ENCODE data around the gene XPO5. TPM values are rescaled to one million over a fixed set of nuclear protein-coding genes. Genes with fewer than 3 reads are reported as not detected.

XPO5 gene
- total and polyA plus RNA-seq, 9 of the 15 experiments (the other 6 are each of a cell fraction or from before 2014, with no cell fraction given), result 36.0 to 170 (median 99.1) TPM

GRCh38 chr6:43502666-43503065 is 73.2 kb downstream of the XPO5 start (continued):
- TF ChIP-seq, protein P1, sequence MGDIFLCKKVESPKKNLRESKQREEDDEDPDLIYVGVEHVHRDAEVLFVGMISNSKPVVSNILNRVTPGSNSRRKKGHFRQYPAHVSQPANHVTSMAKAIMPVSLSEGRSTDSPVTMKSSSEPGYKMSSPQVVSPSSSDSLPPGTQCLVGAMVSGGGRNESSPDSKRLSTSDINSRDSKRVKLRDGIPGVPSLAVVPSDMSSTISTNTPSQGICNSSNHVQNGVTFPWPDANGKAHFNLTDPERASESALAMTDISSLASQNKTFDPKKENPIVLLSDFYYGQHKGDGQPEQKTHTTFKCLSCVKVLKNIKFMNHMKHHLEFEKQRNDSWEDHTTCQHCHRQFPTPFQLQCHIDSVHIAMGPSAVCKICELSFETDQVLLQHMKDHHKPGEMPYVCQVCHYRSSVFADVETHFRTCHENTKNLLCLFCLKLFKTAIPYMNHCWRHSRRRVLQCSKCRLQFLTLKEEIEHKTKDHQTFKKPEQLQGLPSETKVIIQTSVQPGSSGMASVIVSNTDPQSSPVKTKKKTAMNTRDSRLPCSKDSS (IDR thresholded peaks at IDR 0.05; ENCODE audit: low read depth, partially characterized antibody), result no peak
- TF ChIP-seq TAF9B (IDR thresholded peaks at IDR 0.05; ENCODE audit: partially characterized antibody) (no peak), CCNT2 (IDR thresholded peaks at IDR 0.05; ENCODE audit: borderline replicate concordance, extremely low read depth, insufficient read length, low read depth, low read length) (no peak), FOXM1 (IDR thresholded peaks at IDR 0.05; ENCODE audit: low read depth) (no peak), FOXM1 (CRISPR knock-in tag; IDR thresholded peaks at IDR 0.05; ENCODE audit: low read depth) (no peak), ZNF143 (CRISPR knock-in tag; IDR thresholded peaks at IDR 0.05) (no peak)

DNA sequence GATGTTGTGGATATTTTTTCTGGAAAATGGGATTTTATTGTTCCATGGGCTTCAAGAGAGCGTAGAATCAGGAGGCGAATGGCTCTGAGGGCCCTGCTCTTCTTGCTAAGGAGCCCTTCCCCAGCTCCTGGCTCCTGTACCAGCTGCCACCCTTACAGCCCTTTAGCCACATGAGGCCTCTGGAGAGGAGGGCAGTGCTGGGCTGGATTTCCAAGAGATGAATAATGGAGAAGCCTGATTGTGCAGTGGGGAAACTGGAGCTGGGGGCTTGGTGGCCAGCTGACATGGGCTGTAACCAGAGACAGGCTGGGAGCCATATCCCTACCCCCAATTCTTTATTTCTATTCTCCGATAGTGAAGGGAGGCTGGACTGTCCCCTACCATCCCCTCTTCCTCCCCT is 74.9 kb downstream of the XPO5 start:
- H3K27ac ChIP-seq (ENCODE audit: extremely low read depth, low read depth, low read length), result no peak overlapping the region
- DNase-seq (ENCODE audit: extremely low read depth in 1 of 4, low spot score in 3 of 4), result no peak
- no peaks in the 10 kb centered on the region for H3K79me2 ChIP-seq (ENCODE audit: control insufficient read depth, insufficient read depth, low read length)
- H2AFZ ChIP-seq (ENCODE audit: low read depth, low read length), result no peak overlapping the region
- CTCF ChIA-PET (ENCODE audit: low intra/inter-chr PET ratio), result no interaction called here
- no peak overlapping the region for H3K4me3 ChIP-seq
- H3K27me3 ChIP-seq (ENCODE audit: control insufficient read depth in 2 of 2, insufficient read depth in 2 of 2, low read length in 2 of 2), result no peaks in the 10 kb centered on the region
- FAIRE-seq, result no peak
- BruUV-seq (replicated peaks), result no TSS peak
- intact Hi-C loops (cut with micrococcal nuclease) (no loop called here), in situ Hi-C loops (cut with MboI) (no loop called here)
- H3K9ac ChIP-seq (ENCODE audit: insufficient read depth in 1 of 2, low read depth in 2 of 2, low read length in 2 of 2), result no peak overlapping the region
- H3K9me1 ChIP-seq (ENCODE audit: control insufficient read depth, insufficient read depth, low read length), result peaks cover 3% of the 10 kb centered on the region
- no peak overlapping the region for H3K4me2 ChIP-seq (ENCODE audit: insufficient read depth, low read length)
- H3K4me1 ChIP-seq (replicated peaks in 1 of 2; ENCODE audit: control insufficient read depth in 2 of 2, insufficient read depth in 2 of 2, low read length in 2 of 2), result peaks cover 0 to 15% of the 10 kb centered on the region in 2 experiments; a peak in 2 of 5 replicates
- TF ChIP-seq CBX1 (IDR thresholded peaks at IDR 0.05; ENCODE audit: low read depth) (no peak), KLF10 (CRISPR knock-in tag; IDR thresholded peaks at IDR 0.05) (no peak), HMBOX1 (IDR thresholded peaks at IDR 0.05) (no peak)
- TF ChIP-seq, protein P2, sequence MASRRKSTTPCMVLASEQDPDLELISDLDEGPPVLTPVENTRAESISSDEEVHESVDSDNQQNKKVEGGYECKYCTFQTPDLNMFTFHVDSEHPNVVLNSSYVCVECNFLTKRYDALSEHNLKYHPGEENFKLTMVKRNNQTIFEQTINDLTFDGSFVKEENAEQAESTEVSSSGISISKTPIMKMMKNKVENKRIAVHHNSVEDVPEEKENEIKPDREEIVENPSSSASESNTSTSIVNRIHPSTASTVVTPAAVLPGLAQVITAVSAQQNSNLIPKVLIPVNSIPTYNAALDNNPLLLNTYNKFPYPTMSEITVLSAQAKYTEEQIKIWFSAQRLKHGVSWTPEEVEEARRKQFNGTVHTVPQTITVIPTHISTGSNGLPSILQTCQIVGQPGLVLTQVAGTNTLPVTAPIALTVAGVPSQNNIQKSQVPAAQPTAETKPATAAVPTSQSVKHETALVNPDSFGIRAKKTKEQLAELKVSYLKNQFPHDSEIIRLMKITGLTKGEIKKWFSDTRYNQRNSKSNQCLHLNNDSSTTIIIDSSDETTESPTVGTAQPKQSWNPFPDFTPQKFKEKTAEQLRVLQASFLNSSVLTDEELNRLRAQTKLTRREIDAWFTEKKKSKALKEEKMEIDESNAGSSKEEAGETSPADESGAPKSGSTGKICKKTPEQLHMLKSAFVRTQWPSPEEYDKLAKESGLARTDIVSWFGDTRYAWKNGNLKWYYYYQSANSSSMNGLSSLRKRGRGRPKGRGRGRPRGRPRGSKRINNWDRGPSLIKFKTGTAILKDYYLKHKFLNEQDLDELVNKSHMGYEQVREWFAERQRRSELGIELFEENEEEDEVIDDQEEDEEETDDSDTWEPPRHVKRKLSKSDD (conservative IDR thresholded peaks at IDR 0.05; ENCODE audit: low read length), result no peak
- POLR2A ChIA-PET, result interaction anchor here (0.6 to 0.8 kb wide), 4 partner anchors 11 to 64 kb away, joined by 3 to 5 read pairs (median 3); no protein-coding TSS in a partner anchor
- peaks cover 78% of the 10 kb centered on the region; the same call in 2 of the 3 replicates for H3K36me3 ChIP-seq (ENCODE audit: control insufficient read depth, insufficient read depth, low read length)
- no peaks in the 10 kb centered on the region for H3K9me3 ChIP-seq (replicated peaks; ENCODE audit: control insufficient read depth, insufficient read depth, low read depth, low read length)
- WGBS (ENCODE audit: insufficient coverage, low coverage, missing lambda C conversion rate), result 100% methylated on average over 3 of the region's 3 CpGs
- no peak for ATAC-seq
- peaks cover 15% of the 10 kb centered on the region; the same call in 1 of the 2 replicates for H4K20me1 ChIP-seq (replicated peaks; ENCODE audit: control insufficient read depth, insufficient read depth, low read length)
